ENCODE results near the gene SLC20A1. TPM values are rescaled to one million over a fixed set of nuclear protein-coding genes. Genes with fewer than 3 reads are reported as not detected.
"Not testable (repeated sequence)": the region's sequence is repeated elsewhere in the genome, so short reads cannot be mapped to it uniquely, and the experiment has no call there.

SLC20A1 gene
- total RNA-seq, 2 experiments from 2014 or later: 52.7 to 52.8 TPM

DNA sequence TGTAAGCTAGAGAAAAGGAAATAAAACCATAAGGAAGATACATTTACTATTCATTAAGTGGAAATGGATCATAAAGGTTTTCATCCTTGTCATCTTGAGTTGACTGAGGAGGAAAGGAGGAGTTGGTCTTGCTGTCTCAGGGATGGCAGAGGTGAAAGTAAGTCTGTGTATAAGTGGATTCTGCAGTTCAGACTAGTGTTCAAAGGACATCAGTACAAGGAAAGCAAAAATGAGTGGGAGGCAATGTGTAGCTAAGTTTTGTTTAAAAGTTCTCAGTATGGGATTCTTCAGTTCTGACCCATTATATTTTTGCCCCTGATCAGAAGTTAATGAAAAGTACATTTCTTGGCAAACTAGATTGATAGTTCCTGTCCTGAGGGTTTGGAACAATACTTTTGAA lies 18.9 kb downstream of the SLC20A1 start:
- DNase-seq (no peak), ATAC-seq (no peak)
- TF ChIP-seq, protein P1, sequence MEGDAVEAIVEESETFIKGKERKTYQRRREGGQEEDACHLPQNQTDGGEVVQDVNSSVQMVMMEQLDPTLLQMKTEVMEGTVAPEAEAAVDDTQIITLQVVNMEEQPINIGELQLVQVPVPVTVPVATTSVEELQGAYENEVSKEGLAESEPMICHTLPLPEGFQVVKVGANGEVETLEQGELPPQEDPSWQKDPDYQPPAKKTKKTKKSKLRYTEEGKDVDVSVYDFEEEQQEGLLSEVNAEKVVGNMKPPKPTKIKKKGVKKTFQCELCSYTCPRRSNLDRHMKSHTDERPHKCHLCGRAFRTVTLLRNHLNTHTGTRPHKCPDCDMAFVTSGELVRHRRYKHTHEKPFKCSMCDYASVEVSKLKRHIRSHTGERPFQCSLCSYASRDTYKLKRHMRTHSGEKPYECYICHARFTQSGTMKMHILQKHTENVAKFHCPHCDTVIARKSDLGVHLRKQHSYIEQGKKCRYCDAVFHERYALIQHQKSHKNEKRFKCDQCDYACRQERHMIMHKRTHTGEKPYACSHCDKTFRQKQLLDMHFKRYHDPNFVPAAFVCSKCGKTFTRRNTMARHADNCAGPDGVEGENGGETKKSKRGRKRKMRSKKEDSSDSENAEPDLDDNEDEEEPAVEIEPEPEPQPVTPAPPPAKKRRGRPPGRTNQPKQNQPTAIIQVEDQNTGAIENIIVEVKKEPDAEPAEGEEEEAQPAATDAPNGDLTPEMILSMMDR (IDR thresholded peaks at IDR 0.05): no peak
- ChIA-PET POLR2A (interaction anchor here (1.3 to 6.8 kb wide), 5 partner anchors 8 to 107 kb away, joined by 3 to 27 read pairs (median 6); partner anchors contain the start of gene SLC20A1), CTCF (interaction anchor here (3.3 kb wide), 1 partner anchor 38 kb away, joined by 15 read pairs; no protein-coding TSS in a partner anchor)
- intact Hi-C loops (cut with micrococcal nuclease): no loop called here
- H3K27me3 Mint-ChIP-seq: no peaks in the 10 kb centered on the region
- H3K4me3 Mint-ChIP-seq: no peak overlapping the region
- H3K9me3 Mint-ChIP-seq: no peaks in the 10 kb centered on the region
- no peak overlapping the region for H3K27ac Mint-ChIP-seq
- peaks cover 13% of the 10 kb centered on the region for H3K4me1 Mint-ChIP-seq (ENCODE audit: low read depth)
- H3K36me3 Mint-ChIP-seq (ENCODE audit: low read depth): peaks cover 45% of the 10 kb centered on the region

DNA sequence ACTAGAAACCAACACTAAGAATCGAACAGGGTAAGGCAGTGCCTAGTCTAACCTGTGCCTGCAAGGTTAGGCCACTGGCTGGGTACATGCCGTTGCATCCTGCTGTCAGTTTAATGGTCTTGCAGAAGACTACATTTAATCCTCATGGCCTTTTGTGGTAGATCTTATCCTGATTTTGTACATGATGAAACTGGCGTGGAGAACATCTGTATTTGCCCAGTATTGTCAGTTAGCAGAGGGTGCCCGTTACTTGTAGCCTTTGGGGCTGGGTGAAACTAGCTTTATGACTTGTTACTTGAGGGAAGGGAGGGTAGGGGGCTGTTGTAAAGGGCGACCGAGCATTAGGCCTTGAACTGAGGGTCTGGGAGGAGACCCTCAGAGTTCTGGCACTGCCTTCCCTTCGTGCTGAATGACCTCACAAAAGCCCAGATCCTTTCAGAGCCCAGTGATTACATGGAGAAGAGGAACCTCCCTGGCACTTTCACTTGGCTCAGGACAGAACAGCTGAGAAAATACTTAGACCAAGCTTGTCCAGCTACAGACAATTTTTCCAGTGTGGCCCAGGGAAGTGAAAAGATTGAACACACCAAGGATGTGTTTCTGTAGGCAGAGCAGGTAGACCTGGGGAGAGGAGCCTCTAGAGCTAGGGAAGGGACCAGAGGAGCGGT lies 19.5 kb downstream of the SLC20A1 start:
- intact Hi-C loops (cut with micrococcal nuclease): no loop called here
- no peak overlapping the region for H3K4me3 Mint-ChIP-seq
- H3K4me1 Mint-ChIP-seq (ENCODE audit: low read depth): peaks cover 7% of the 10 kb centered on the region
- POLR2A ChIA-PET: interaction anchor here (1.5 to 6.8 kb wide), 4 partner anchors 9 to 107 kb away, joined by 3 to 27 read pairs (median 12); partner anchors contain the start of gene SLC20A1
- H3K36me3 Mint-ChIP-seq (ENCODE audit: low read depth): peaks cover 40% of the 10 kb centered on the region
- no peak overlapping the region for H3K27ac Mint-ChIP-seq
- ATAC-seq: no peak
- H3K27me3 Mint-ChIP-seq: no peaks in the 10 kb centered on the region
- DNase-seq: no peak
- H3K9me3 Mint-ChIP-seq: no peaks in the 10 kb centered on the region
- TF ChIP-seq, protein P1 (IDR thresholded peaks at IDR 0.05): no peak
- CTCF ChIA-PET: interaction anchor here (3.3 kb wide), 1 partner anchor 39 kb away, joined by 15 read pairs; no protein-coding TSS in a partner anchor

DNA sequence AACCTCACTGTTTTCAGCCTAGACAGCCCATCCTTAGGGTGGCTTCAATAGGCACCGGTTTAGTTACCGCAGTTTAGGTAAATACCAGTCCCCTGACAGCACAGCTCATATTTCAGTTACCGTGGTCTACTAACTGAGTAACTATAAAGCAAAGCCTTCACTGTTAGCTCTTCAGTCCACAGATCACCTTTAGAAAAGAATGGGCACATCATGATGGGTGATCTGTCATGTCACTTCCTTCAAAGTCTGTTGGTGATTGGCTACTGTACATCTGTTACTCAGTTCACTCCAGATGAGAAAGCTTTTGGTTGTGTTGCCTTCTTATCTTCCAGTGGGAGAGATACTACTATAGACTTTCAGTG lies 21.0 kb downstream of the SLC20A1 start:
- intact Hi-C loops (cut with micrococcal nuclease): no loop called here
- H3K4me1 Mint-ChIP-seq (ENCODE audit: low read depth): no peaks in the 10 kb centered on the region
- POLR2A ChIA-PET: interaction anchor here (0.7 to 6.8 kb wide), 4 partner anchors 10 to 67 kb away, joined by 4 to 27 read pairs (median 12); partner anchors contain the start of gene SLC20A1
- ATAC-seq (no peak), DNase-seq (no peak)
- no peak overlapping the region for H3K4me3 Mint-ChIP-seq
- no peaks in the 10 kb centered on the region for H3K9me3 Mint-ChIP-seq
- TF ChIP-seq, protein P1 (IDR thresholded peaks at IDR 0.05): no peak
- H3K36me3 Mint-ChIP-seq (ENCODE audit: low read depth): peaks cover 28% of the 10 kb centered on the region
- H3K27me3 Mint-ChIP-seq: no peaks in the 10 kb centered on the region
- no peak overlapping the region for H3K27ac Mint-ChIP-seq
- CTCF ChIA-PET: interaction anchor here (1.2 to 3.3 kb wide), 4 partner anchors 17 to 60 kb away, joined by 3 to 15 read pairs (median 4); no protein-coding TSS in a partner anchor

DNA sequence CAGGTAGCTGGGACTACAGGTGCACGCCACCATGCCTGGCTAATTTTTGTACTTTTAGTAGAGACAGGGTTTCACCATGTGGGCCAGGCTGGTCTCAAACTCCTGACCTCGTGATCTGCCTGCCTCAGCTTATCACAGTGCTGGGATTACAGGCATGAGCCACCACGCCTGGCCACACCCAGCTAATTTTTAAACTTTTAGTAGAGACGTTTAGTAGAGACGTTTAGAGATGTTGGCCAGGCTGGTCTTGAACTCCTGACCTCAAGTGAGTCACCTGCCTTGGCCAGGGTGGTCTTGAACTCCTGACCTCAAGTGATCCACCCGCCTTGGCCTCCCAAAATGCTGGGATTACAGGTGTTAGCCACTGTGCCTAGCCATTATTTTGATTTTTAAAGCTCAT lies 21.8 kb downstream of the SLC20A1 start:
- ChIA-PET POLR2A (interaction anchor here (0.7 to 6.8 kb wide), 4 partner anchors 9 to 24 kb away, joined by 3 to 27 read pairs (median 4); partner anchors contain the start of gene SLC20A1), CTCF (interaction anchor here (1.0 to 1.6 kb wide), 3 partner anchors 16 to 41 kb away, joined by 3 to 4 read pairs (median 4); no protein-coding TSS in a partner anchor)
- intact Hi-C loops (cut with micrococcal nuclease); ATAC-seq; H3K4me1 Mint-ChIP-seq (ENCODE audit: low read depth); H3K27me3 Mint-ChIP-seq; H3K9me3 Mint-ChIP-seq; H3K27ac Mint-ChIP-seq; DNase-seq; H3K4me3 Mint-ChIP-seq: not testable (repeated sequence)
- peaks cover 25% of the 10 kb centered on the region for H3K36me3 Mint-ChIP-seq (ENCODE audit: low read depth)

DNA sequence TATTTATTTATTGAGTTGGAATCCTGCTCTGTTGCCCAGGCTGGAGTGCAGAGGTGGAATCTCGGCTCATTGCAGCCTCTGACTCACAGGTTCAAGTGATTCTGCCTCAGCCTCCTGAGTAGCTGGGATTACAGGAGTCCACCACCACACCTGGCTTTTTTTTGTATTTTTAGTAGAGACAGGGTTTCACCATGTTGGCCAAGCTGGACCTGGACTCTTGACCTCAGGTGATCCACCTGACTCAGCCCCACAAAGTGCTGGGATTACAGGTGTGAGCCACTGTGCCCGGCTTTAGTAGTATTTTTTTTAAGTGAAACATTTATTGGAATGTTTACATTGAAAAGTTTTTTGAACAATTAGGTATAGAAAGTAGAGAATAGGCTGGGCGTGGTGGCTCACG lies 23.9 kb downstream of the SLC20A1 start:
- ChIA-PET CTCF (interaction anchor here (1.2 to 1.8 kb wide), 2 partner anchors 42 to 44 kb away, joined by 3 to 6 read pairs; no protein-coding TSS in a partner anchor), POLR2A (interaction anchor here (2.1 kb wide), 1 partner anchor 9 kb away, joined by 5 read pairs; no protein-coding TSS in a partner anchor)
- DNase-seq (no peak), ATAC-seq (no peak)
- intact Hi-C loops (cut with micrococcal nuclease): no loop called here
- peaks cover 5% of the 10 kb centered on the region for H3K27me3 Mint-ChIP-seq
- H3K36me3 Mint-ChIP-seq (ENCODE audit: low read depth): peaks cover 11% of the 10 kb centered on the region
- no peaks in the 10 kb centered on the region for H3K4me1 Mint-ChIP-seq (ENCODE audit: low read depth)
- H3K9me3 Mint-ChIP-seq: no peaks in the 10 kb centered on the region
- no peak overlapping the region for H3K4me3 Mint-ChIP-seq
- TF ChIP-seq, protein P1 (IDR thresholded peaks at IDR 0.05): no peak
- no peak overlapping the region for H3K27ac Mint-ChIP-seq
